Osteocyte (in vitro differentiated cells): Measurements from ENCODE around the gene NBL1. TPM values are rescaled to one million over a fixed set of nuclear protein-coding genes. Genes with fewer than 3 reads are reported as not detected.

ENCODE experiments used
- DNase-seq: peaks from one replicate; pipeline ENCODE4 v3.0.0; 2021; ENCODE audit warnings: mixed read lengths; ENCODE audit not compliant: unreplicated experiment; ENCODE audit errors: extremely low spot score
- H3K27ac Mint-ChIP-seq: one replicate; pipeline ENCODE4 v1.8.0; 2021; ENCODE audit warnings: mild to moderate bottlenecking, mixed read lengths; ENCODE audit not compliant: unreplicated experiment
- H3K27me3 Mint-ChIP-seq: one replicate; pipeline ENCODE4 v1.8.0; 2021; ENCODE audit warnings: mixed read lengths; ENCODE audit not compliant: unreplicated experiment
- H3K36me3 Mint-ChIP-seq: one replicate; pipeline ENCODE4 v1.8.0; 2021; ENCODE audit warnings: mixed read lengths; ENCODE audit not compliant: unreplicated experiment
- H3K4me1 Mint-ChIP-seq: one replicate; pipeline ENCODE4 v1.8.0; 2021; ENCODE audit warnings: mixed read lengths; ENCODE audit not compliant: unreplicated experiment
- H3K4me3 Mint-ChIP-seq: one replicate; pipeline ENCODE4 v1.8.0; 2021; ENCODE audit warnings: mild to moderate bottlenecking, moderate library complexity, mixed read lengths; ENCODE audit not compliant: unreplicated experiment
- H3K9me3 Mint-ChIP-seq: one replicate; pipeline ENCODE4 v1.8.0; 2021; ENCODE audit warnings: mixed read lengths; ENCODE audit not compliant: unreplicated experiment
- total RNA-seq: library from RNA; stranded (reverse); gene quantifications from 2 replicates; pipeline ENCODE4 v1.2.1, GENCODE V29; 2021
- TF ChIP-seq, protein P1 (sequence below): fragments of 200-600 bp; sonication (generic); IDR thresholded peaks from 2 replicates; pipeline ENCODE4 v1.5.0; 2021; ENCODE audit warnings: antibody characterized with exemption, mild to moderate bottlenecking, moderate library complexity

NBL1 gene
- total RNA-seq, 1 donor from 2014 or later = 547 TPM

DNA sequence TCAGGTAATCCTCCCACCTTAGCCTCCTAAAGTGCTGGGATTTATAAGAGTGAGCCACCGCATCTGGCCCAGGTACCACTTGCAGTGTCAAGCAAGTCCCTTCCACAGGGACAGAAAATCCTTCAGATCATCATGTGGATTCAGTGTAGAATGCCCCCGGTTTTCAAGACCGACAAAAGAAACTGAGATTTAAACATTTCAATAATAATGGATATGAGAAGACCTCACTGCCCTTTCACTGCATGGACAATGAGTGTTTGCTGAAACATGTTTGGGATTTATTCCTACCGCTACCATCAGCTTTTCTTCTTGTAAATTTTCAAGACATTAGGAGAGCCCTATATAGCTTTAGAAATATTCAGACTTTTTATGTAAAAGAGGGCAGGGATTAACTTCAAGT, 62.0 kb downstream of the NBL1 start:
- Mint-ChIP-seq H3K9me3 (no peaks in the 10 kb centered on the region), H3K4me1 (peaks cover 2% of the 10 kb centered on the region), H3K36me3 (peaks cover 1% of the 10 kb centered on the region), H3K4me3 (no peak overlapping the region), H3K27ac (no peak overlapping the region), H3K27me3 (no peaks in the 10 kb centered on the region)
- TF ChIP-seq, protein P1, sequence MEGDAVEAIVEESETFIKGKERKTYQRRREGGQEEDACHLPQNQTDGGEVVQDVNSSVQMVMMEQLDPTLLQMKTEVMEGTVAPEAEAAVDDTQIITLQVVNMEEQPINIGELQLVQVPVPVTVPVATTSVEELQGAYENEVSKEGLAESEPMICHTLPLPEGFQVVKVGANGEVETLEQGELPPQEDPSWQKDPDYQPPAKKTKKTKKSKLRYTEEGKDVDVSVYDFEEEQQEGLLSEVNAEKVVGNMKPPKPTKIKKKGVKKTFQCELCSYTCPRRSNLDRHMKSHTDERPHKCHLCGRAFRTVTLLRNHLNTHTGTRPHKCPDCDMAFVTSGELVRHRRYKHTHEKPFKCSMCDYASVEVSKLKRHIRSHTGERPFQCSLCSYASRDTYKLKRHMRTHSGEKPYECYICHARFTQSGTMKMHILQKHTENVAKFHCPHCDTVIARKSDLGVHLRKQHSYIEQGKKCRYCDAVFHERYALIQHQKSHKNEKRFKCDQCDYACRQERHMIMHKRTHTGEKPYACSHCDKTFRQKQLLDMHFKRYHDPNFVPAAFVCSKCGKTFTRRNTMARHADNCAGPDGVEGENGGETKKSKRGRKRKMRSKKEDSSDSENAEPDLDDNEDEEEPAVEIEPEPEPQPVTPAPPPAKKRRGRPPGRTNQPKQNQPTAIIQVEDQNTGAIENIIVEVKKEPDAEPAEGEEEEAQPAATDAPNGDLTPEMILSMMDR = no peak
- no peak for DNase-seq

Other genes starting within 250 kb of the NBL1 start
- 403 and 412 TPM in 2 replicates for gene CAPZB, start 158.8 kb upstream of the NBL1 start, total RNA-seq
- gene HTR6, start 20.6 kb downstream of the NBL1 start, total RNA-seq = 0.16 TPM in 1 of 2 replicates, not detected in the other
- 12.1 and 14.3 TPM in 2 replicates for gene TMCO4, start 155.6 kb downstream of the NBL1 start, total RNA-seq
- not detected in 2 replicates for gene RNF186, start 171.0 kb downstream of the NBL1 start, total RNA-seq
- gene OTUD3, start 238.1 kb downstream of the NBL1 start, total RNA-seq = 9.4 and 11.4 TPM in 2 replicates